Keratinocyte (primary cell): Measurements from ENCODE around the gene RFX8. TPM values are rescaled to one million over a fixed set of nuclear protein-coding genes. Genes with fewer than 3 reads are reported as not detected.
"Not testable (repeated sequence)": the region's sequence is repeated elsewhere in the genome, so short reads cannot be mapped to it uniquely, and the experiment has no call there.

Experiments
- DNase-seq: peaks from one replicate; pipeline ENCODE4 v3.0.0-alpha.2; 2011; ENCODE audit warnings: low read depth, missing footprints, low spot score
- FAIRE-seq: peaks from 2 replicates; lab custom pipeline; 2011; peaks lifted over from hg19 to GRCh38; lab: Jason Lieb, UNC
- H2AFZ ChIP-seq: 2 replicates; pipeline ENCODE4 v1.6.0; 2012; ENCODE audit warnings: low read length, control low read depth, inconsistent platforms; ENCODE audit not compliant: control insufficient read depth
- H3K27ac ChIP-seq: 2 replicates; pipeline ENCODE4 v1.5.1; 2011; ENCODE audit warnings: low read length; ENCODE audit not compliant: control insufficient read depth, insufficient read depth
- H3K27me3 ChIP-seq: 3 replicates; pipeline ENCODE4 v1.6.0; 2011; ENCODE audit warnings: low read length; ENCODE audit not compliant: control insufficient read depth, insufficient read depth; ENCODE audit errors: extremely low read depth
- H3K36me3 ChIP-seq, 2 experiments: 2 replicates in 1 of 2; 3 replicates in 1 of 2; pipeline ENCODE4 v1.5.1; 2011; ENCODE audit warnings: low read length in 2 of 2, mild to moderate bottlenecking in 1 of 2; ENCODE audit not compliant: control insufficient read depth in 2 of 2, insufficient read depth in 2 of 2; ENCODE audit errors: extremely low read depth in 1 of 2
- H3K4me1 ChIP-seq: 3 replicates; pipeline ENCODE4 v1.5.1; 2011; ENCODE audit warnings: low read length; ENCODE audit not compliant: control insufficient read depth, insufficient read depth; ENCODE audit errors: extremely low read depth
- H3K4me2 ChIP-seq: 3 replicates; pipeline ENCODE4 v1.6.0; 2011; ENCODE audit warnings: low read depth, low read length; ENCODE audit not compliant: control insufficient read depth, insufficient read depth; ENCODE audit errors: extremely low read depth
- H3K4me3 ChIP-seq, 3 experiments: fragments of 200-600 bp in 1 of 3; sonication (generic) in 1 of 3; 2 replicates in 2 of 3; 3 replicates in 1 of 3; pipeline ENCODE4 v1.5.1; 2011 to 2016; ENCODE audit warnings: low read length in 3 of 3, mild to moderate bottlenecking in 3 of 3, control low read depth in 2 of 3, inconsistent platforms in 1 of 3, low read depth in 1 of 3, mixed read lengths in 1 of 3, mixed run types in 1 of 3, moderate library complexity in 1 of 3; ENCODE audit not compliant: control insufficient read depth in 2 of 3, insufficient read depth in 2 of 3; ENCODE audit errors: extremely low read depth in 1 of 3
- H3K79me2 ChIP-seq: 2 replicates; pipeline ENCODE4 v1.6.0; 2012; ENCODE audit warnings: low read length; ENCODE audit not compliant: control insufficient read depth, insufficient read depth
- H3K9ac ChIP-seq: 3 replicates; pipeline ENCODE4 v1.6.0; 2011; ENCODE audit warnings: low read length; ENCODE audit not compliant: control insufficient read depth, insufficient read depth; ENCODE audit errors: extremely low read depth
- H3K9me1 ChIP-seq: 3 replicates; pipeline ENCODE4 v1.6.0; 2011; ENCODE audit warnings: low read length; ENCODE audit not compliant: control insufficient read depth, insufficient read depth; ENCODE audit errors: extremely low read depth
- H3K9me3 ChIP-seq: 2 replicates; pipeline ENCODE4 v1.5.1; 2012; ENCODE audit warnings: low read depth, low read length; ENCODE audit not compliant: control insufficient read depth
- H4K20me1 ChIP-seq: 3 replicates; pipeline ENCODE4 v1.6.0; 2011; ENCODE audit warnings: low read length; ENCODE audit not compliant: control insufficient read depth, insufficient read depth; ENCODE audit errors: extremely low read depth
- EZH2 ChIP-seq: IDR thresholded peaks from one replicate; pipeline ENCODE4 v1.6.1; 2012; ENCODE audit warnings: inconsistent platforms, mild to moderate bottlenecking, low read length, moderate library complexity
- dilution Hi-C: fragments of 300-500 bp; cut with MboI; formaldehyde crosslinking; loops from one replicate; pipeline ENCODE4 v1.7.0; 2020; ENCODE audit warnings: low sequenced_read_pairs; ENCODE audit not compliant: extremely low pct_ligation_motif_present
- polyA plus RNA-seq, 5 experiments: library from polyadenylated mRNA; depleted of rRNA in 3 of 5; stranded (reverse) in 3 of 5; stranded (forward) in 1 of 5; unstranded in 1 of 5; fragments of >200 nt; gene quantifications; 1 replicate in 1 of 5; 2 replicates in 3 of 5; 3 replicates in 1 of 5; pipeline versions ENCODE4 v1.2.1 to v1.2.3, GENCODE V29; 2011 to 2012; ENCODE audit warnings: missing spikeins in 2 of 5, low read depth in 1 of 5, low replicate concordance in 1 of 5
- TF ChIP-seq, protein P1 (sequence below), 3 experiments: IDR thresholded peaks in 1 of 3; conservative IDR thresholded peaks in 1 of 3; optimal IDR thresholded peaks in 1 of 3; 2 replicates in 2 of 3; 3 replicates in 1 of 3; pipeline versions ENCODE3 to v1.5.1; 2011; ENCODE audit warnings: low read length in 3 of 3, mild to moderate bottlenecking in 3 of 3, moderate library complexity in 2 of 3, control low read depth in 1 of 3, inconsistent platforms in 1 of 3; ENCODE audit not compliant: insufficient read depth in 2 of 3; ENCODE audit errors: extremely low read depth in 1 of 3

RFX8 gene
- polyA plus RNA-seq, 1 donor (not counting 4 experiments of a cell fraction or from before 2014, with no cell fraction given): 0.05 TPM

DNA sequence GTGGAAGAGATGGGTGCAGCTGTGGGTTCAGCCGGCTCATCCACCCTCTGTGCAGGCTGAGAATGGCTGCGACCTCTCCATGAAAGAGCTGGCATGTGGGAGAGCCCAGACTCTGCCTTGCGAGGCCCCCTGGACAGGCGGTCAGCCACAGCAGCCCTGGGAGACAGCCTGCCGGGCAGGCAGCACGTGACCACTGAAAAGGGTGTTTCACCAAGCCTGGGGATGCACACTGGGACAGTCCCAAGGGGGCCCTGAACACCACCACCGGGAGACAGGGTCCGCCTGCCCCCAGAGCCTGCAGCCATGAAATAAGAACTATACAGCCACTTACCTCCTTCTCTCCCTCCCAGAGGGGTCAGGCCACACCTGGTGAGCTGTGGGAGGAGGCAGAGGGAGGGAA lies 11.5 kb downstream of the RFX8 start:
- Histone ChIP-seq H3K4me3 (no peak overlapping the region), H3K4me2 (no peak overlapping the region), H3K27ac (no peak overlapping the region), H3K79me2 (no peaks in the 10 kb centered on the region), H3K36me3 (no peaks in the 10 kb centered on the region), H3K9me1 (no peaks in the 10 kb centered on the region), H4K20me1 (no peaks in the 10 kb centered on the region), H3K27me3 (no peaks in the 10 kb centered on the region), H3K9me3 (no peaks in the 10 kb centered on the region), H2AFZ (no peak overlapping the region), H3K9ac (no peak overlapping the region), H3K4me1 (no peaks in the 10 kb centered on the region)
- dilution Hi-C loops: no loop called here
- no peak for DNase-seq
- FAIRE-seq: no peak
- TF ChIP-seq, protein P1, sequence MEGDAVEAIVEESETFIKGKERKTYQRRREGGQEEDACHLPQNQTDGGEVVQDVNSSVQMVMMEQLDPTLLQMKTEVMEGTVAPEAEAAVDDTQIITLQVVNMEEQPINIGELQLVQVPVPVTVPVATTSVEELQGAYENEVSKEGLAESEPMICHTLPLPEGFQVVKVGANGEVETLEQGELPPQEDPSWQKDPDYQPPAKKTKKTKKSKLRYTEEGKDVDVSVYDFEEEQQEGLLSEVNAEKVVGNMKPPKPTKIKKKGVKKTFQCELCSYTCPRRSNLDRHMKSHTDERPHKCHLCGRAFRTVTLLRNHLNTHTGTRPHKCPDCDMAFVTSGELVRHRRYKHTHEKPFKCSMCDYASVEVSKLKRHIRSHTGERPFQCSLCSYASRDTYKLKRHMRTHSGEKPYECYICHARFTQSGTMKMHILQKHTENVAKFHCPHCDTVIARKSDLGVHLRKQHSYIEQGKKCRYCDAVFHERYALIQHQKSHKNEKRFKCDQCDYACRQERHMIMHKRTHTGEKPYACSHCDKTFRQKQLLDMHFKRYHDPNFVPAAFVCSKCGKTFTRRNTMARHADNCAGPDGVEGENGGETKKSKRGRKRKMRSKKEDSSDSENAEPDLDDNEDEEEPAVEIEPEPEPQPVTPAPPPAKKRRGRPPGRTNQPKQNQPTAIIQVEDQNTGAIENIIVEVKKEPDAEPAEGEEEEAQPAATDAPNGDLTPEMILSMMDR (optimal IDR thresholded peaks at IDR 0.05 in 1 of 3, IDR thresholded peaks at IDR 0.05 in 1 of 3, conservative IDR thresholded peaks at IDR 0.05 in 1 of 3; ENCODE audit: extremely low read depth in 1 of 3, insufficient read depth in 2 of 3, low read length in 3 of 3): no peak
- no peak for TF ChIP-seq EZH2

DNA sequence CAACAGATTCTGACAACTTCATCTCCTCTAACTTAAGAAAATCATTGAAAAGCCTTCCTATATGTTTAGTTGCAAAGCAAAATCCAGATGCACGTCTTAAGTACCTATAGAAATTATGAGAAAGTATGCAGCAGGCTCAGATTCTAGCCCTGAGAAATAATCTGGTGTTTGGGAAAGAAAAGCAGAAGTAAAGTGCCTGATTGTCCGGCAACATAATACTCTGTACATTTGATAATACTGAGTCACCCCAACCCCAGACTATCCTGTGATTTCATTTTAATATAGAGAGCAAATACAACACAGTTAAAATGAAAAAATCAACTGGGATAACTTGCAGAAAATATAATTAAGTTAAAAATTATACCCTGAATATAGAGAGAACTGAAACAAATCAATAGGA lies 13.5 kb downstream of the RFX8 start:
- DNase-seq (no peak), FAIRE-seq (no peak)
- no peaks in the 10 kb centered on the region for H3K36me3 ChIP-seq
- H3K4me2 ChIP-seq: no peak overlapping the region
- H3K27ac ChIP-seq: no peak overlapping the region
- no peaks in the 10 kb centered on the region for H3K9me3 ChIP-seq
- H3K79me2 ChIP-seq: no peaks in the 10 kb centered on the region
- no peaks in the 10 kb centered on the region for H3K27me3 ChIP-seq
- no peaks in the 10 kb centered on the region for H3K9me1 ChIP-seq
- H3K4me3 ChIP-seq: no peak overlapping the region
- no peak overlapping the region for H2AFZ ChIP-seq
- no peaks in the 10 kb centered on the region for H3K4me1 ChIP-seq
- no peak for TF ChIP-seq EZH2
- TF ChIP-seq, protein P1 (optimal IDR thresholded peaks at IDR 0.05 in 1 of 3, IDR thresholded peaks at IDR 0.05 in 1 of 3, conservative IDR thresholded peaks at IDR 0.05 in 1 of 3; ENCODE audit: extremely low read depth in 1 of 3, insufficient read depth in 2 of 3, low read length in 3 of 3): no peak
- H3K9ac ChIP-seq: no peak overlapping the region
- H4K20me1 ChIP-seq: no peaks in the 10 kb centered on the region
- dilution Hi-C loops: no loop called here

DNA sequence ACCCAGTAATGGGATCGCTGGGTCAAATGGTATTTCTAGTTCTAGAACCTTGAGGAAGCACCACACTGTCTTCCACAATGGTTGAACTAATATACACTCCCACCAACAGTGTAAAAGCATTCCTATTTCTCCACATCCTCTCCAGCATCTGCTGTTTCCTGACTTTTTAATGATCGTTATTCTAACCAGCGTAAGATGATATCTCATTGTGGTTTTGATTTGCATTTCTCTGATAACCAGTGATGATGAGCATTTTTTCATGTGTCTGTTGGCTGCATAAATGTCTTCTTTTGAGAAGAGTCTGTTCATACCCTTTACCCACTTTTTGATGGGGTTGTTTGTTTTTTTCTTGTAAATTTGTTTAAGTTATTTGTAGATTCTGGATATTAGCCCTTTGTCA lies 20.5 kb downstream of the RFX8 start:
- H3K4me2 ChIP-seq, H3K4me1 ChIP-seq, H2AFZ ChIP-seq, DNase-seq, H3K9ac ChIP-seq, H3K79me2 ChIP-seq, dilution Hi-C loops, H3K9me1 ChIP-seq, H3K27me3 ChIP-seq, H3K4me3 ChIP-seq, H3K27ac ChIP-seq, H3K9me3 ChIP-seq, H4K20me1 ChIP-seq, FAIRE-seq, H3K36me3 ChIP-seq: not testable (repeated sequence)
